Stimulated activated CD8-positive, alpha-beta memory T cell treated with anti-CD3 and anti-CD28 coated beads, Interleukin-15, amount 100 ng/mL, for 4 hours (primary cell): ENCODE measurements around the gene KCNB1.

ENCODE experiments used
- DNase-seq, 2 donors: peaks; one replicate each; pipeline ENCODE4 v3.0.0-alpha.2; 2020; ENCODE audit warnings: low read depth in 2 of 2

Gene KCNB1

GRCh38 chr20:49482621-49483017 lies at the start of gene KCNB1:
KCNB1 (minus strand) TSS chr20:49482668; CDS start chr20:49482480, 188 bp downstream.
- DNase-seq = no peak

- no peak for DNase-seq
These were observed 47.0 kb upstream of the KCNB1 start for GRCh38 chr20:49529470-49529869.

- DNase-seq = no peak
These were observed 44.1 kb upstream of the KCNB1 start for GRCh38 chr20:49526568-49526967.

GRCh38 chr20:49526056-49526455 lies 43.6 kb upstream of the KCNB1 start:
- no peak for DNase-seq

- no peak for DNase-seq
These were observed 41.4 kb upstream of the KCNB1 start for GRCh38 chr20:49523767-49524360.

GRCh38 chr20:49521356-49521755 lies 38.9 kb upstream of the KCNB1 start:
- no peak for DNase-seq

- DNase-seq = no peak
These were observed 37.4 kb upstream of the KCNB1 start for GRCh38 chr20:49519777-49520359.

- no peak for DNase-seq
These were observed 36.8 kb upstream of the KCNB1 start for GRCh38 chr20:49519212-49519712.

GRCh38 chr20:49518576-49518975 lies 36.1 kb upstream of the KCNB1 start:
- DNase-seq = no peak

GRCh38 chr20:49517805-49518100 lies 35.3 kb upstream of the KCNB1 start:
- DNase-seq = no peak

GRCh38 chr20:49516916-49517804 lies 34.7 kb upstream of the KCNB1 start:
- no peak for DNase-seq

GRCh38 chr20:49515586-49515985 lies 33.1 kb upstream of the KCNB1 start:
- no peak for DNase-seq

- no peak for DNase-seq
These were observed 31.0 kb upstream of the KCNB1 start for GRCh38 chr20:49513517-49513916.

GRCh38 chr20:49513009-49513408 lies 30.5 kb upstream of the KCNB1 start:
- DNase-seq = no peak

GRCh38 chr20:49511788-49512525 lies 29.5 kb upstream of the KCNB1 start:
- no peak for DNase-seq

GRCh38 chr20:49510562-49511122 lies 28.2 kb upstream of the KCNB1 start:
- no peak for DNase-seq

- DNase-seq = no peak
These were observed 26.1 kb upstream of the KCNB1 start for GRCh38 chr20:49508435-49509199.

GRCh38 chr20:49507741-49508434 lies 25.4 kb upstream of the KCNB1 start:
- DNase-seq = no peak

GRCh38 chr20:49505518-49505917 lies 23.1 kb upstream of the KCNB1 start:
- DNase-seq = no peak

GRCh38 chr20:49503176-49503575 lies 20.7 kb upstream of the KCNB1 start:
- no peak for DNase-seq
